ENCODE data around the gene C2orf92.
"Not testable (repeated sequence)": the region's sequence is repeated elsewhere in the genome, so short reads cannot be mapped to it uniquely, and the experiment has no call there.

The C2orf92 gene

DNA sequence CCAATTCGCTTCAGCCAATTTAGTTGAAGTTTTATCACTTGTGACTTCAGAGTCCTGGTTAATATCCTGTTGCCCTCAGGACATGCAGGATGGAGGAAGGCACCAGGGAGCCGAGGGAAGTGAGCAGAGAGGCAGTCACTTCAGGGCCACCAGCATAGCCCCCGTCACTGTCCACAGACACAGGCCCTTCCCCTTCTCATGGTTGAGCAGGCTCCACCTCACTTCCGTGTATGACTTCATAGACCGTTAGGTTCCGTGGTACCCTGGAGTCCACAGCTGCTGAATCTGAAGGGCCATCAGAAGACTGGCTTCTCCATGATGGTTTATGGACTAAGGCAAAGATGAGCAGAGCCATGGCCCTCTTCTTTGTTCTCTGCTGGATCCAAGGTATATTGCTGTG lies at the start of gene C2orf92:
TSS of gene C2orf92 (plus strand) at position 266 of the 400 bp plus-strand sequence. CDS start at position 342, 76 bp downstream.
- DNase-seq = no peak

DNA sequence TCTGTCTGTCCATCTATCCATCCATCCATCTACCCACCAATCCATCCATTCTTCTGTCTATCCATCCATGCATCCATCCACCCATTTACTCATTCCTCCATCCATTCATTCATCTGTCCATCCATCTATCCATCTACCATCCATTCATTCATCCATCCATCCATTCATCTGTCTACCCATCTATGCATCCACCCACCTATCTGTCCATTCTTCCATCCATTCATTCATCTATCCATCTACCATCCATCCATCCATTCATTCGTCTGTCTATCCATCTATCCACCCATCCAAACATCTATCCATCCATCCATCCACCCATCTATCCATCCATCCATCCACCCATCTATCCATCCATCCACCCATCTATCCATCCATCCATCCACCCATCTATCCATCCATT lies 49.0 kb upstream of the C2orf92 start:
- not testable (repeated sequence) for DNase-seq

DNA sequence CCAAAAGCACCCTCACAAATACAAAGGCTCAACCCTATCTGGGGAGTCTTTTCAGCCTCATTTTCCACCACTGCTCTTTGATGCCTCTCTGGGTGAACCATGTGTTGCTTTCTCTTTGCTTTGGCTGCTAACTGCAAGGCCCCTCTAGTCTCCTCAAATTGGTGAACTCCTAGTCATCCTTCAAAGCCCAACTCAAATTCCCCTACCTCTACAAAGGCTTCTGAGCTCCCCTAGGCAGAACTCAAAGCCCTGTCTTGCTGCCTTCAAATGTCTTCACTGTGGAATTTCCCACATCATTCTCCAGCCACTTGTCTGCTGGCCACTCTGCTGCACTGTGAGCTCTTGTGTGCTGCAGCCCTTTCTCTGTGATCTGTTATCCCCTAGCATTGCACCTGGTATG lies 46.5 kb upstream of the C2orf92 start:
- not testable (repeated sequence) for DNase-seq

- DNase-seq = not testable (repeated sequence)
Measured at GRCh38 chr2:97625354-97626048, 44.0 kb upstream of the C2orf92 start.

DNA sequence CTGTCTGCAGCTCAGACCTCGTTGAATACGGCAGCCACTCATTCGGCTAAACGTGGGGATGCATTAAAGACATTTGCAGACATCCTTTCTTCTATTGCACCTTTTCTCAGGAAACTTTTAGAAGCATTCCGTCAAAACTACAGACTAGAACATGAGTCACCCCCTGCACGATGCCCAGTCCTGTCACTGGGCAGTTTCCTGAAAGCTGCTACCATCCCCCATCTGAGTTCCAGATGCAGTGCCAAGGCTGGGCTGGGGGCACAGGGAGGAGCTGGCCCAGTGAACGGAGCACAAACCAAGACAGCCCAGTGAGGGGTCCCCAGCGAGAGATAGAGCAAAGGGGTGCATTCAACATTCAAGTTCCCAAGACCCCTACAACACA lies 43.5 kb upstream of the C2orf92 start:
- not testable (repeated sequence) for DNase-seq

GRCh38 chr2:97644023-97644717 lies 25.3 kb upstream of the C2orf92 start:
- no peak for DNase-seq

DNA sequence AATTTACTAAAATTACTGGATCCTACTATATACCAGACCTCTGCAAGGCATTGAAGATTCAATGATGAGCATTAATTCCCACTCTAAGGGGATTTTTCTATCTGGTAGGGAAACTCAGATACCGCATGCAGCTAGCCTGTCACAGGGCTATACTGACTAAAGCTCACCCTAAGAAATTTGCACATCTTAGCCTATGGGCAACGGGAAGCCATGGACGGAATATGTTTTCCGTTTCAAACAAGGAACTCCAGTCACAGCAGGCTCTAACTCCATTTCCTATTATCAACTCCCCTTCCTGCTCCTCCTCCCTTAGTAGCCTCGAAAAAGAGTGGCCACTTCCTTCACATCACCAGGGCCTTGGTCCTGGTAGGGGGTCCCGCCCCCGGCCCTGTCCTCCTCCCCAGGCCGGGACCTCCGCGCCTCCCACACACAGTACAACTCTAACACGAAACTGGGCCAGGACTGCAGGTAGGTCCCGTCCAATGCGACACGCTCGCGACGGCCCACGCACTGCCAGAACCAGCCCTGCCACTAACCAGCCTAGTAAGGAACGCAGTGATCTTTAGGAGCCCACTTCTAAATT lies 24.3 kb upstream of the C2orf92 start:
- no peak for DNase-seq

DNA sequence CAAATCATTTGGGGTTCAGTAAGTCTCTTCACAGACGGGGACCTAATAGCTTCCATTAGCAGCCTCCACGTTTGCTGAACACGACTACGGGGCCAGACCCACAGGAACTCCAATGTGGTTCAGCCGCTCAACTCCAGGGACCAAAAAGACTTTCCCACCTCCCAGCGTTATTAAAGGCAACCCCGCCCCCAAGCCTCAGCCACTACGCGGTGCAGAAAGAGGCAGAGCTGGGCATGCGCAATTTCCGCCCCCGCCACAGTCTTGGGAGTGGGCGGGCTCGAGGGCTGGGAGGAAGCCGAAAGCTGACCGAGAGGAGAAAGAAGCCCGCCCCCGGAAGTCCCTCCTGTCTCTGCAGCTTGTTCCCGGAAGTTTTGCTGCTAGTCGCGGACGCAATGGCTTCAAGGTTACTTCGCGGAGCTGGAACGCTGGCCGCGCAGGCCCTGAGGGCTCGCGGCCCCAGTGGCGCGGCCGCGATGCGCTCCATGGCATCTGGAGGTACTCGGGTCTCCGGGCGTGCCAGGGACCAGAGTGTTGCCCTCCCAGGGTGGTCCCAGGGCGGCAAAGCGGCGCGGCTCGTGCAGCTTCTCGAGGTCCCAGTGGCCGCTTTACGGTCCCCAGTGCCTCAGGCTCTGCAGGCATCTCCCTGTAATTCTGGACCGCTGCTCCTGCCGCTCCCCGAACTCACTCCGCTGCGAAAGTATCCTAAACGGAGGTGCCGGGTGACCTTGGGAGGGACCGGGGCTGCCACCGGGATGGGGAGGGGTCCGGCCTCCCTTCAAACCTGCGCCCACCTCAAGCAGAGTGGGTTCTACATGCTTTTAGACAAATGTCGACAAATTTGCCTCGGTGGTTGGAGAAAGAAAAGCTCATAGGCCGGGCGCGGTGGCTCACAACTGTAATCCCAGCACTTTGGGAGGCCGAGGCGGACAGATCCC lies 23.6 kb upstream of the C2orf92 start, which contains the start of gene COX5B:
TSS of gene COX5B (plus strand) at position 368 of the 935 bp plus-strand sequence. CDS start at position 393, 25 bp downstream.
- peak; percentile 96 for DNase-seq

DNA sequence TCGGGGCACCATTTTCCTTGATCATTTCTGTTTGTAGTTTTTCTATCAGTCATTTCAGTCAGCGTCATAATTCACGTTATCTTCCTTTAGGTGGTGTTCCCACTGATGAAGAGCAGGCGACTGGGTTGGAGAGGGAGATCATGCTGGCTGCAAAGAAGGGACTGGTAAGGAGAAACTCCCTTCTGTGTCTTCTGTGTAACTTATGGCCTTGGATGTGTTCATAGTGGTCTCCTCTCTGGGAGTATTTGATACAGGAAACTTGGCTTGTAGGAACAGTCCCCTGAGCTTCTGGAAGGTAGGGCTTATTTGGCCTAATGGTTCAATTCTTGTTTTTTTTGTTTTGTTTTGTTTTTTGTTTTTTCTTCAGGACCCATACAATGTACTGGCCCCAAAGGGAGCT lies 22.5 kb upstream of the C2orf92 start:
- DNase-seq = no peak

GRCh38 chr2:97651114-97651513 lies 18.4 kb upstream of the C2orf92 start:
- DNase-seq = no peak

DNA sequence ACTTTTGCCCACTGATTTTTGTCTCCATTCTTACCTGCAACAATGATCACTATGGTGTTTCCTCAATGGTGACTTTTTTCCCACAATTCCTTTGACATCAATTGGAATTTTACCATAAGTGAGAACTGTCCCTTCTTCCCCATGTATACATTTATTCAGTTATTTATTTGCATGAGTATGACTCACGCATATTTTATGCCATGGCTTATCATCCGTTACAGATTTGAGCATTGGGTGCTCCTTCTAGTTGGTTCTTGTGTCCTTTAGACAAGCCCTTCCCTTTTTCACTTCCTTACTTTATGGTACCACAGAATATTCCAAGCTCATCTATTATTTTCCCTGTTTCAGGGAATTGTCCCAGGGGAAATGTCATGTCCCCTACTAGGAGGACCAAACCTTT lies 16.0 kb upstream of the C2orf92 start:
- no peak for DNase-seq

DNA sequence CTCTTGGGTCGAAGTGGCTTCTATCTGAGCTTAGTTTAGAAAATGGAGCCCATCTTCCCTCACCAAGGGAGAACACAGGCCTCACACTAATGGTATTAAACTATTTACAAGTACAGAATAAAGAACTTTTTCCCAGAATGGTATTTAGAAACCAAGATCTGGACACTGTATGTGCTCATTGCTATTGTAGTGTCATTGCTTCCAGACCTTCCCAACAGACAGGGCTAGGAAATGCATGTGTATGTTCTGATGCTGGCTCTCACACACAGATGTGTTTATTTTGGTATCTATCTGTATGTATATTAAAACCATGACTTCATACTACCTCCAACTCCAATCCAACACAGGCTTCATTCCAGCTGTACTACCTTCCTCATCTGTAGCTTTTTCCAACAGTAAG lies 15.6 kb upstream of the C2orf92 start:
- no peak for DNase-seq

GRCh38 chr2:97654309-97654708 lies 15.2 kb upstream of the C2orf92 start:
- DNase-seq = no peak

- DNase-seq = no peak
Measured at GRCh38 chr2:97654791-97655190, 14.7 kb upstream of the C2orf92 start.

- no peak for DNase-seq
Measured at GRCh38 chr2:97656129-97656755, 13.3 kb upstream of the C2orf92 start.

DNA sequence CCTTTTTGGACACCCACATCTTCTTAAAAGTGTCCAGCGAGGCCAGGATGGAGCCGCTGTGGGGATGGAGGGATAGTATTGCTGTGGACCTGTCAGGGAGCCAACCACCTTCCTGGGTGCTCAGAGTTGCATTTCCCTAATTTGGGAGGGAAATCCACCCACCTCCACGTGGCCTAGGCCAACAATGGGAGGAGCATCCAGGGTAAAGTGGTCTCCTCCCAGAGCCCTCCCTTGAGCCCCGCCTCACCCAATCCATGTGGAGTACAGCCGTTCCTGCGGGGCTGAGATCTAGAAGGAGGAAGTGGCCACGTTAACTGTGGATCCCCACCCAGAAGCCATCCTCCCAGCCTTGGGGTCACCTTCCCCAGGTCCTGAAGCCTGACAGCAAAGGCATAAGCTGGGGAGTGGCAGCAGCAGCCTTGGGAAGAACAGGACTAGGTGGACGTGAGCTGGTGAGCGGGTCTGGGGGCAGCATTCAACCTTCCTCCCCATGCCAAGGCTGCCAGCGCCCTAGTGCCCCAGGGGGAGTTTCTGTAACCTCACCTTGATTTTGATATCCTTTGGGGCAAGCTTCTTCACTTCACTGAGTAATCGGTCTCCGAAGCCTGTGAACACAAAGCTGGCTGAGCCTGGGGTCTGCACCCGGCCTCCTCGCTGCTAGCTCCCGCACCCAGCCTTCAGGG lies 12.5 kb upstream of the C2orf92 start:
- no peak for DNase-seq

DNA sequence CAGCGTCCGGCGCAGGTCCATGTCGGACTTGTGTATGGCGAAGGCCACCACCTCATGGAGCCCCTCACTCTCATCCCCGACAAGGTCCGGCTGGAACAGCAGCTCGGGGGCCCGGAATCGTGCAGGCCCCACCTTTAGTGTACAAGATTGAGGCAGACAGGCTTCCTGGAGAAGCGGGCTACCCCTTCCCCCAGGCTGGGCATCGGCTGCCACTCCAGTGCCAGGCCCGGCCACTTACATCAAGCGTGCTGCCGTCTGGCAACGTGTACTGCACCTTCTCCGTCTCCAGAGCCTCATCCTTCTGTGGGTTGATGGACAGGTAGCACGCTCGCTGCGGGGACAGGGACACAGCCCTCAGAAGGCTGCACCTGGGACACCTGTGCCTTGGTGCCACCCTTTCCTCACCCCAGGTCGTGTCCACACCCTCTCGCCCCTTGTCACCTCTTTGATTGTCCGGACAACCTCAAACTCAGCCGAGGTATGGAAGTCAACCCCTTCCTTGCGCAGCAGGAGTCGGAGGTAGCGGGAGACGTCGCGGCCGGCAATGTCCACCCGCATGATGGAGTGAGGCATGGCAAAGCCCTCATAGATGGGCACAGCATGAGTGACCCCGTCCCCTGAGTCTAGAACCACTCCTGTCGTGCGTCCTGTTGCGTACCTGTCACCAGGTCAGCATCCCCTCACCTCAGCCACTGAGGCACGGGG lies 11.4 kb upstream of the C2orf92 start:
- no peak for DNase-seq

- DNase-seq = no peak
Measured at GRCh38 chr2:97658691-97659157, 10.8 kb upstream of the C2orf92 start.

DNA sequence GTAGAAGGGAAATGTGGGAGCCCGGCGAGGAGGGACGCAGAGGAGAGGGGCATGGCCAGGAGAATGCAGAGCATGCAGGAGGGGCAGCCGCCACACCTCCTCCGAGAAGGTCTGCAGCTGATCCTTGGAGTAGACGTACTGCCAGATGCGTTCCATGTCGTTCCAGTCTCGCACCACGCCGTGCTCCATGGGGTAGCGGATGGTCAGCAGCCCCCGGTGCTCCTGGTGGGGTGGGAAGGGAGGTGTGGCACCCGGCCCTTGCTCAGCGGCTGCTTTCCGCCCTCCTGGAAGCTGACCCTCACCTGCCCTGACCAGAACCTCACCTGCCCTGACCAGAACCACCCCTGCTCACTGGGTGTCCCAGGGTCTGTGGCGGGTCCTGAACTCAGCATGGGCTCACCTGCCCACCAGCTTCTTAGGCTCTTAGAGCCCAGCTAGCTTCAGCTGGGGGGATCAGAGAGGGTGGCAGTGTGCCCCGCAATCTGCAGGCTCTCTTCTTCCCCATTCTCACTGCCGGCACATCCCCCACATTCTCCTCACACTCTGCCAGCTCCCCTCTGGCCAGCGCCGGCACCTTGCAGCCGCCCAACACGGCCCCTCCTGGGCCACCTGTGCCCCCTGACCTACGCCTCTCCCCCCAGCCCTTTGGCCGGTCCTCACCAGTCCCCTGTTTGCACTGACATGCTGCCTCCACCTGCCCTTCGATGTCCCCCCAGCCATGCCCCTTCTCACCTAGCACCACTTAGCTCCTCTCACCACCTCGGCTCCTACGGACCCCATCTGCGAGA lies 10.1 kb upstream of the C2orf92 start:
- DNase-seq = no peak
